ENCODE data around the gene NRCAM. TPM values are rescaled to one million over a fixed set of nuclear protein-coding genes. Genes with fewer than 3 reads are reported as not detected.
"Not testable (repeated sequence)": the region's sequence is repeated elsewhere in the genome, so short reads cannot be mapped to it uniquely, and the experiment has no call there.

Gene NRCAM
- total RNA-seq, 1 experiment from 2014 or later = 19.2 TPM

- in situ Hi-C loops (cut with HindIII; ENCODE audit: low pct_unique_long_range_greater_than_20kb, low sequenced_read_pairs) = no loop called here
- DNase-seq (ENCODE audit: low read depth, low spot score) = no peak
These were observed 171.2 kb downstream of the NRCAM start for GRCh38 chr7:108285003-108285368.

- no peak for DNase-seq (ENCODE audit: low read depth, low spot score)
- in situ Hi-C loops (cut with HindIII; ENCODE audit: low pct_unique_long_range_greater_than_20kb, low sequenced_read_pairs) = no loop called here
These were observed 171.8 kb downstream of the NRCAM start for GRCh38 chr7:108284349-108285002.

- in situ Hi-C loops (cut with HindIII; ENCODE audit: low pct_unique_long_range_greater_than_20kb, low sequenced_read_pairs) = no loop called here
- DNase-seq (ENCODE audit: low read depth, low spot score) = no peak
These were observed 173.0 kb downstream of the NRCAM start for GRCh38 chr7:108283252-108283651.

GRCh38 chr7:108282427-108282996, 173.7 kb downstream of the NRCAM start:
- in situ Hi-C loops (cut with HindIII; ENCODE audit: low pct_unique_long_range_greater_than_20kb, low sequenced_read_pairs) = no loop called here

GRCh38 chr7:108280136-108280535, 176.1 kb downstream of the NRCAM start:
- in situ Hi-C loops (cut with HindIII; ENCODE audit: low pct_unique_long_range_greater_than_20kb, low sequenced_read_pairs) = no loop called here
- DNase-seq (ENCODE audit: low read depth, low spot score) = no peak

More at GRCh38 chr7:108282427-108282996, 173.7 kb downstream of the NRCAM start:
- no peak for DNase-seq (ENCODE audit: low read depth, low spot score)

GRCh38 chr7:108278776-108279175, 177.5 kb downstream of the NRCAM start:
- no peak for DNase-seq (ENCODE audit: low read depth, low spot score)
- in situ Hi-C loops (cut with HindIII; ENCODE audit: low pct_unique_long_range_greater_than_20kb, low sequenced_read_pairs) = no loop called here

GRCh38 chr7:108278281-108278680, 178.0 kb downstream of the NRCAM start:
- DNase-seq (ENCODE audit: low read depth, low spot score) = no peak
- in situ Hi-C loops (cut with HindIII; ENCODE audit: low pct_unique_long_range_greater_than_20kb, low sequenced_read_pairs) = no loop called here

- DNase-seq (ENCODE audit: low read depth, low spot score); in situ Hi-C loops (cut with HindIII; ENCODE audit: low pct_unique_long_range_greater_than_20kb, low sequenced_read_pairs): not testable (repeated sequence)
These were observed 181.8 kb downstream of the NRCAM start for GRCh38 chr7:108274447-108274846.

GRCh38 chr7:108272891-108273290, 183.3 kb downstream of the NRCAM start:
- in situ Hi-C loops (cut with HindIII; ENCODE audit: low pct_unique_long_range_greater_than_20kb, low sequenced_read_pairs); DNase-seq (ENCODE audit: low read depth, low spot score): not testable (repeated sequence)

- no peak for DNase-seq (ENCODE audit: low read depth, low spot score)
These were observed 185.7 kb downstream of the NRCAM start for GRCh38 chr7:108270385-108271015.

GRCh38 chr7:108268200-108268820, 187.9 kb downstream of the NRCAM start:
- no peak for DNase-seq (ENCODE audit: low read depth, low spot score)
- in situ Hi-C loops (cut with HindIII; ENCODE audit: low pct_unique_long_range_greater_than_20kb, low sequenced_read_pairs) = no loop called here

More at GRCh38 chr7:108270385-108271015, 185.7 kb downstream of the NRCAM start:
- in situ Hi-C loops (cut with HindIII; ENCODE audit: low pct_unique_long_range_greater_than_20kb, low sequenced_read_pairs) = no loop called here

GRCh38 chr7:108267615-108268014, 188.6 kb downstream of the NRCAM start:
- in situ Hi-C loops (cut with HindIII; ENCODE audit: low pct_unique_long_range_greater_than_20kb, low sequenced_read_pairs) = no loop called here
- peak; percentile 34 for DNase-seq (ENCODE audit: low read depth, low spot score)

GRCh38 chr7:108266491-108266890, 189.7 kb downstream of the NRCAM start:
- no peak for DNase-seq (ENCODE audit: low read depth, low spot score)
- in situ Hi-C loops (cut with HindIII; ENCODE audit: low pct_unique_long_range_greater_than_20kb, low sequenced_read_pairs) = no loop called here

GRCh38 chr7:108266035-108266434, 190.2 kb downstream of the NRCAM start:
- no peak for DNase-seq (ENCODE audit: low read depth, low spot score)
- in situ Hi-C loops (cut with HindIII; ENCODE audit: low pct_unique_long_range_greater_than_20kb, low sequenced_read_pairs) = no loop called here

GRCh38 chr7:108265007-108265406, 191.2 kb downstream of the NRCAM start:
- DNase-seq (ENCODE audit: low read depth, low spot score) = no peak
- in situ Hi-C loops (cut with HindIII; ENCODE audit: low pct_unique_long_range_greater_than_20kb, low sequenced_read_pairs) = no loop called here

- in situ Hi-C loops (cut with HindIII; ENCODE audit: low pct_unique_long_range_greater_than_20kb, low sequenced_read_pairs) = no loop called here
- no peak for DNase-seq (ENCODE audit: low read depth, low spot score)
These were observed 192.8 kb downstream of the NRCAM start for GRCh38 chr7:108263425-108263824.

- in situ Hi-C loops (cut with HindIII; ENCODE audit: low pct_unique_long_range_greater_than_20kb, low sequenced_read_pairs) = no loop called here
- DNase-seq (ENCODE audit: low read depth, low spot score) = no peak
These were observed 194.5 kb downstream of the NRCAM start for GRCh38 chr7:108261560-108262255.

- DNase-seq (ENCODE audit: low read depth, low spot score); in situ Hi-C loops (cut with HindIII; ENCODE audit: low pct_unique_long_range_greater_than_20kb, low sequenced_read_pairs): not testable (repeated sequence)
These were observed 196.8 kb downstream of the NRCAM start for GRCh38 chr7:108259447-108259846.

All from SK-MEL-5 (cell line).